Kidney (tissue), 14 donors: Measurements from ENCODE around the gene DNLZ. TPM values are rescaled to one million over a fixed set of nuclear protein-coding genes. Genes with fewer than 3 reads are reported as not detected.

Experiments
- DNase-seq, 5 donors: peaks; one replicate each; pipeline ENCODE4 v3.0.0-alpha.2; 2013 to 2020
- FAIRE-seq: peaks from 2 replicates; lab custom pipeline; 2012; peaks lifted over from hg19 to GRCh38; lab: Jason Lieb, UNC
- H3K27ac ChIP-seq, 2 donors: one replicate each; pipeline ENCODE4 v1.7.0; 2013; ENCODE audit warnings: low read depth in 2 of 2, low read length in 2 of 2, inconsistent platforms in 1 of 2
- H3K27me3 ChIP-seq: one replicate; pipeline ENCODE4 v1.7.1; 2013; ENCODE audit warnings: low read length, inconsistent platforms; ENCODE audit not compliant: control insufficient read depth, insufficient read depth
- H3K36me3 ChIP-seq, 3 donors: one replicate each; pipeline versions ENCODE4 v1.7.0 to v1.7.1; 2013; ENCODE audit warnings: low read length in 3 of 3, control low read depth in 1 of 3, inconsistent platforms in 1 of 3; ENCODE audit not compliant: insufficient read depth in 3 of 3, control insufficient read depth in 2 of 3
- H3K4me1 ChIP-seq, 3 donors: one replicate each; pipeline versions ENCODE4 v1.7.0 to v1.7.1; 2013; ENCODE audit warnings: low read length in 3 of 3, inconsistent platforms in 1 of 3, low read depth in 1 of 3; ENCODE audit not compliant: control insufficient read depth in 2 of 3, insufficient read depth in 2 of 3
- H3K4me3 ChIP-seq, 3 donors: one replicate each; pipeline versions ENCODE4 v1.7.0 to v1.8.1; 2013; ENCODE audit warnings: low read length in 3 of 3, control low read depth in 1 of 3, inconsistent platforms in 1 of 3
- H3K9ac ChIP-seq, 3 donors: one replicate each; pipeline versions ENCODE4 v1.7.0 to v1.7.1; 2013; ENCODE audit warnings: low read length in 3 of 3, control low read depth in 1 of 3, inconsistent platforms in 1 of 3
- H3K9me3 ChIP-seq, 3 donors: one replicate each; pipeline versions ENCODE4 v1.7.0 to v1.7.1; 2013; ENCODE audit warnings: low read length in 3 of 3, control low read depth in 1 of 3, inconsistent platforms in 1 of 3; ENCODE audit not compliant: control insufficient read depth in 2 of 3, insufficient read depth in 1 of 3
- CTCF ChIP-seq: IDR thresholded peaks from 3 replicates; pipeline ENCODE4 v1.5.1; 2012; ENCODE audit warnings: mild to moderate bottlenecking, moderate library complexity, borderline replicate concordance; ENCODE audit not compliant: insufficient read depth; ENCODE audit errors: extremely low read depth
- intact Hi-C: fragments of 100-400 bp; cut with DNase I; formaldehyde crosslinking; loops from one replicate; pipeline ENCODE4 v1.11.1; 2022
- polyA plus RNA-seq: library from polyadenylated mRNA; stranded (reverse); fragments of 350-450 nt; fragmentation: Illumina TruSeq; extraction: RNeasy Lipid Tissue Mini Kit (QIAGEN cat#74804); gene quantifications from one replicate; pipeline ENCODE4 v1.2.3, GENCODE V29; 2014; ENCODE audit warnings: low read depth, low replicate concordance; ENCODE audit not compliant: insufficient read depth
- total RNA-seq: library from RNA; stranded (reverse); fragmentation: NEBNext Ultra II Directional; extraction: Animal tissue kit (Norgen Biotek cat#: 25700); gene quantifications from one replicate; pipeline ENCODE4 v1.2.1, GENCODE V29; 2021
- donor health status: control.
- donor health status: control.
- donor health status: control.
- donor health status: control.
- donor health status: control.
- donor health status: DM: yes; HTN: yes; CAD: no.
- donor health status: Normal renal cell carcinoma (clear cell type).

The DNLZ gene
- total and polyA plus RNA-seq, 2 donors from 2014 or later, result 22.1 to 30.4 TPM

- H3K4me1 ChIP-seq, result peaks cover 0 to 16% (median 0%) of the 10 kb centered on the region in 3 donors
- H3K9ac ChIP-seq, result no peak overlapping the region
- no peaks in the 10 kb centered on the region for H3K27me3 ChIP-seq
- no peaks in the 10 kb centered on the region for H3K36me3 ChIP-seq
- no peak for TF ChIP-seq CTCF
- no peak overlapping the region for H3K4me3 ChIP-seq
- no peak for FAIRE-seq
- H3K27ac ChIP-seq, result no peak overlapping the region
- no peaks in the 10 kb centered on the region for H3K9me3 ChIP-seq
- intact Hi-C loops, result no loop called here
- no peak for DNase-seq
Measured at GRCh38 chr9:136341769-136342168, 21.8 kb downstream of the DNLZ start.

- no peak overlapping the region for H3K27ac ChIP-seq
- DNase-seq (no peak), FAIRE-seq (no peak)
- H3K27me3 ChIP-seq, result no peaks in the 10 kb centered on the region
- H3K9ac ChIP-seq, result no peak overlapping the region
- H3K4me1 ChIP-seq, result peaks cover 0 to 14% (median 0%) of the 10 kb centered on the region in 3 donors
- no peaks in the 10 kb centered on the region for H3K9me3 ChIP-seq
- TF ChIP-seq CTCF, result no peak
- intact Hi-C loops, result no loop called here
- H3K36me3 ChIP-seq, result no peaks in the 10 kb centered on the region
- no peak overlapping the region for H3K4me3 ChIP-seq
Measured at GRCh38 chr9:136341042-136341655, 22.4 kb downstream of the DNLZ start.

GRCh38 chr9:136340356-136341041 is 23.0 kb downstream of the DNLZ start:
- DNase-seq (no peak), FAIRE-seq (no peak)
- Histone ChIP-seq H3K27ac (no peak overlapping the region), H3K27me3 (no peaks in the 10 kb centered on the region), H3K4me1 (peaks cover 0 to 12% (median 0%) of the 10 kb centered on the region in 3 donors), H3K9me3 (no peaks in the 10 kb centered on the region), H3K36me3 (no peaks in the 10 kb centered on the region), H3K4me3 (no peak overlapping the region), H3K9ac (no peak overlapping the region)
- intact Hi-C loops, result no loop called here
- no peak for TF ChIP-seq CTCF
